MCF 10A (cell line): ENCODE results near the gene BCAS3. TPM values are rescaled to one million over a fixed set of nuclear protein-coding genes. Genes with fewer than 3 reads are reported as not detected.

Experiments used
- BruUV-seq: library from RNA; stranded (reverse); fragments of 400-500 nt; replicated peaks from 2 replicates; lab custom pipeline; 2021; lab: Mats Ljungman, UMichigan
- CTCF ChIA-PET: fragments of 300-600 bp; sonication (Branson Sonifier 250); formaldehyde crosslinking; extraction: SDS; loops from one replicate; lab custom pipeline; 2021; ENCODE audit warnings: antibody characterized with exemption, inconsistent platforms; lab: Yijun Ruan, JAX
- POLR2A ChIA-PET: fragments of 300-600, 350-650 bp; sonication (Branson Sonifier 250); formaldehyde crosslinking; extraction: SDS; loops from one replicate; lab custom pipeline; 2020; ENCODE audit warnings: antibody characterized with exemption, inconsistent platforms; lab: Yijun Ruan, JAX
- DNase-seq: peaks from one replicate; pipeline ENCODE4 v3.0.0-alpha.2; 2018; ENCODE audit not compliant: unreplicated experiment
- H3K27ac Mint-ChIP-seq: one replicate; pipeline ENCODE4 v1.8.0; 2022; ENCODE audit warnings: mild to moderate bottlenecking, low read depth, mixed read lengths; ENCODE audit not compliant: unreplicated experiment
- H3K27me3 Mint-ChIP-seq: one replicate; pipeline ENCODE4 v1.8.0; 2022; ENCODE audit warnings: mixed read lengths; ENCODE audit not compliant: insufficient read depth, unreplicated experiment
- H3K36me3 Mint-ChIP-seq: one replicate; pipeline ENCODE4 v1.8.0; 2022; ENCODE audit warnings: mild to moderate bottlenecking, moderate library complexity, mixed read lengths; ENCODE audit not compliant: insufficient read depth, unreplicated experiment
- H3K4me1 Mint-ChIP-seq: one replicate; pipeline ENCODE4 v1.8.0; 2022; ENCODE audit warnings: mixed read lengths; ENCODE audit not compliant: insufficient read depth, unreplicated experiment
- H3K4me3 Mint-ChIP-seq: one replicate; pipeline ENCODE4 v1.8.0; 2022; ENCODE audit warnings: mild to moderate bottlenecking, moderate library complexity, mixed read lengths; ENCODE audit not compliant: unreplicated experiment
- H3K9me3 Mint-ChIP-seq: one replicate; pipeline ENCODE4 v1.8.0; 2022; ENCODE audit warnings: mixed read lengths; ENCODE audit not compliant: unreplicated experiment
- intact Hi-C: fragments of 100-400 bp; cut with micrococcal nuclease; formaldehyde crosslinking; loops from 2 replicates; pipeline ENCODE4 v1.14.1; 2022
- total RNA-seq: library from RNA; stranded (reverse); gene quantifications from 2 replicates; pipeline ENCODE4 v1.2.3, GENCODE V29; 2022
- TF ChIP-seq, protein P1 (sequence below): fragments of 200-600 bp; IDR thresholded peaks from one replicate; pipeline ENCODE4 v1.8.0; 2022; ENCODE audit warnings: antibody characterized with exemption, mild to moderate bottlenecking; ENCODE audit not compliant: unreplicated experiment

Gene BCAS3
- total RNA-seq, 1 experiment from 2014 or later: 14.6 TPM

DNA sequence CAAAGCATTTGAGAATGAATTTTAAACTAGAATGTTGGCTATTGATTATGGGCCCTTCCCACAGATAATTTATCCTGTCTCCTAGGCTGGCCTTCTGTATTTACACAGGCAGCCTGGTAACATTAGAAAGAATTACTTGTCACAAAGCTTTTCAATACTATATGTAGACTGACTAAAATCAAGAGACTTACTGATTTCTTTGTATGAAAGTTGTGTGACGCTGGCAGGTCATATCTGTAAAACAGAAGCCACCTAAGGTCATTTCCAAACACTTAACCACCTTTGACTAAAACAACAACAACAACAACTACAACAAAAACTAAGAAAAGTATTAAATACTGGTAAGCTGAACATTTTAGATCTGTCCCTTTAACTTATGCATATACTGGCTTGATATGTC, 393.0 kb downstream of the BCAS3 start:
- DNase-seq: no peak
- Mint-ChIP-seq H3K36me3 (no peaks in the 10 kb centered on the region), H3K9me3 (no peaks in the 10 kb centered on the region), H3K4me3 (no peak overlapping the region), H3K27me3 (no peaks in the 10 kb centered on the region), H3K27ac (no peak overlapping the region), H3K4me1 (no peaks in the 10 kb centered on the region)
- intact Hi-C loops: no loop called here
- ChIA-PET POLR2A (interaction anchor here (0.7 kb wide), 1 partner anchor 1976 kb away, joined by 3 read pairs; no protein-coding TSS in a partner anchor), CTCF (interaction anchor here (0.6 kb wide), 1 partner anchor 9 kb away, joined by 3 read pairs; no protein-coding TSS in a partner anchor)
- TF ChIP-seq, protein P1, sequence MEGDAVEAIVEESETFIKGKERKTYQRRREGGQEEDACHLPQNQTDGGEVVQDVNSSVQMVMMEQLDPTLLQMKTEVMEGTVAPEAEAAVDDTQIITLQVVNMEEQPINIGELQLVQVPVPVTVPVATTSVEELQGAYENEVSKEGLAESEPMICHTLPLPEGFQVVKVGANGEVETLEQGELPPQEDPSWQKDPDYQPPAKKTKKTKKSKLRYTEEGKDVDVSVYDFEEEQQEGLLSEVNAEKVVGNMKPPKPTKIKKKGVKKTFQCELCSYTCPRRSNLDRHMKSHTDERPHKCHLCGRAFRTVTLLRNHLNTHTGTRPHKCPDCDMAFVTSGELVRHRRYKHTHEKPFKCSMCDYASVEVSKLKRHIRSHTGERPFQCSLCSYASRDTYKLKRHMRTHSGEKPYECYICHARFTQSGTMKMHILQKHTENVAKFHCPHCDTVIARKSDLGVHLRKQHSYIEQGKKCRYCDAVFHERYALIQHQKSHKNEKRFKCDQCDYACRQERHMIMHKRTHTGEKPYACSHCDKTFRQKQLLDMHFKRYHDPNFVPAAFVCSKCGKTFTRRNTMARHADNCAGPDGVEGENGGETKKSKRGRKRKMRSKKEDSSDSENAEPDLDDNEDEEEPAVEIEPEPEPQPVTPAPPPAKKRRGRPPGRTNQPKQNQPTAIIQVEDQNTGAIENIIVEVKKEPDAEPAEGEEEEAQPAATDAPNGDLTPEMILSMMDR: no peak
- no TSS peak for BruUV-seq

DNA sequence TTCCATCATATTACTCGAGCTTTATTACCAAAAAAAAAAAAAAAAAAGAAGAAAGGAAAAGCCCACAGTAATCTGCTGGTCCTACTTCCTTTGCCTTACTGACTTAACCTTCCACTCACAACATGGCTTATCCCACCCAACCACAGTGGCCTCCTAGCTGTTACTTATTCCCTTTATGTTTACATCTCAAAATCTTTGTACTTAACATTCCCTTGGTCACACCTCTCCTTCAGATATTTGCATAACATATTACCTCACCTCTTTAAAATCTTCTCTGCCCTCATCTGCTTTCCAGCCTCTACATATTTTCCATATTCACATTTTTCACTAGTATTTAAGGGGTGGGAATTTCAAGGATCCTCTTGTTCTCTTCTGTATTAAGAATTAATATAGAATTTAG, 395.0 kb downstream of the BCAS3 start:
- TF ChIP-seq, protein P1: no peak
- Mint-ChIP-seq H3K36me3 (no peaks in the 10 kb centered on the region), H3K27me3 (no peaks in the 10 kb centered on the region), H3K4me1 (no peaks in the 10 kb centered on the region), H3K9me3 (no peaks in the 10 kb centered on the region), H3K4me3 (no peak overlapping the region), H3K27ac (no peak overlapping the region)
- intact Hi-C loops: no loop called here
- no peak for DNase-seq
- no TSS peak for BruUV-seq
- POLR2A ChIA-PET: no interaction called here
- CTCF ChIA-PET: interaction anchor here (0.6 to 1.0 kb wide), 2 partner anchors 216 to 345 kb away, joined by 3 to 4 read pairs; no protein-coding TSS in a partner anchor

DNA sequence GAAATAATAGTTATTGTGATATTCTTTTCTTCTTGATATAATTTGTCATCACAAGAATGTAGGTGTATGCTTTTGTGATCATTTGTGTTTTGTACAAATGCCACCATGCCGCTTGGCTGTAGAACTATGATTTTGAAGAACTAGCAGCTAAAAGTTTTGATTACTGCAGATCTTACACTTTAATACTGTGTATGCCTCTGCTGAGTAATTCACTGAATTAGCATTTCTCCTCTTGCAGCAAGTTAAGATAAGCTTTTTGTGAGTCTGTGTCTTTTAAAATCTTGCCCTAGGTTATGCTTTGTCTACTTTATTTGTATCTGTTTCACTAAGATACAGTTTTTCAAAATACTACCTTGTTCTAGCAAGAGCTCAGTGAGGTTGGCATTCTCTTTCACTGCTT, 395.5 kb downstream of the BCAS3 start:
- Mint-ChIP-seq H3K9me3 (no peaks in the 10 kb centered on the region), H3K4me3 (no peak overlapping the region), H3K27me3 (no peaks in the 10 kb centered on the region), H3K27ac (no peak overlapping the region), H3K36me3 (no peaks in the 10 kb centered on the region), H3K4me1 (no peaks in the 10 kb centered on the region)
- DNase-seq: no peak
- BruUV-seq: no TSS peak
- ChIA-PET POLR2A (interaction anchor here (1.5 kb wide), 1 partner anchor 9 kb away, joined by 3 read pairs; no protein-coding TSS in a partner anchor), CTCF (interaction anchor here (0.6 kb wide), 1 partner anchor 216 kb away, joined by 4 read pairs; no protein-coding TSS in a partner anchor)
- TF ChIP-seq, protein P1: no peak
- intact Hi-C loops: no loop called here

DNA sequence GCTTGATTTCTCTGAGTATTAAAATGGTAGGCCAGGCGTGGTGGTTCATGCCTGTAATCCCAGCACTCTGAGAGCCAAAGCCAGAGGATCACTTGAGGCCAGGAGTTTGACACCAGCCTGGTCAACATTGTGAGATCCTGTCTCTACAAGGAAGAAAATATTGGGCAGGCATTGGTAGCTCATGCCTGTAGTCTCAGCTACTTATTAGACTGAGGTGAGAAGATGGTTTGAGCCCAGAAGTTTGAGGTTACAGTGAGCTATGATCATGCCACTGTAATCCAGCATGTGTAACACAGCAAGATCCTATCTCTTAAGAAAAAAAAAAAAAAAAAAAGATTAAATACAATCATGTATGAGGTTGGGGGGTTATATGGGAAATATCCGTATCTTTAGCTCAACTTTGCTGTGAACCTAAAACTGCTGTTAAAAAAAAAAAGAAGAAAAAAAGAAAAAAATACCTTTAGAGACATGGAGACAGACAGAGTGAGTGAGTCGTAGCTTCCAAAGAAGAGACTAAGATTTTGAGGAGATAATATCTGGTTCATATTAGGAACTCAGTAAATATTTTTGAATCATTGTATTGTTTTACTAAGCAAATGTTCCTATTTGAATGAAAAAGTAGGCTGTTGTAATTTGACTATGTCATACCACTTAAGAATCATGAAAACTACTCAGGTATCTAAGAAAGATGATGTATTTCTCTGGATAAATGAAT, 396.3 kb downstream of the BCAS3 start:
- no peaks in the 10 kb centered on the region for H3K36me3 Mint-ChIP-seq

More for the DNA sequence above, 396.3 kb downstream of the BCAS3 start:
- Mint-ChIP-seq H3K9me3 (no peaks in the 10 kb centered on the region), H3K27me3 (no peaks in the 10 kb centered on the region), H3K4me1 (no peaks in the 10 kb centered on the region), H3K4me3 (no peak overlapping the region), H3K27ac (no peak overlapping the region)
- CTCF ChIA-PET: no interaction called here
- POLR2A ChIA-PET: interaction anchor here (0.7 to 1.5 kb wide), 3 partner anchors 8 to 397 kb away, joined by 3 to 4 read pairs (median 3); no protein-coding TSS in a partner anchor
- intact Hi-C loops: no loop called here
- no TSS peak for BruUV-seq
- TF ChIP-seq, protein P1: no peak
- DNase-seq: no peak
